Glutamatergic neuron (in vitro differentiated cells): ENCODE results near the gene KNDC1. TPM values are rescaled to one million over a fixed set of nuclear protein-coding genes. Genes with fewer than 3 reads are reported as not detected.

Source experiments
- DNase-seq: peaks from one replicate; pipeline ENCODE4 v3.0.0; 2022
- H3K27ac Mint-ChIP-seq: one replicate; pipeline ENCODE4 v1.8.0; 2020; ENCODE audit warnings: mild to moderate bottlenecking, mixed read lengths, inconsistent platforms; ENCODE audit not compliant: unreplicated experiment
- H3K27me3 Mint-ChIP-seq: one replicate; pipeline ENCODE4 v1.8.0; 2020; ENCODE audit warnings: mild to moderate bottlenecking, moderate library complexity, mixed read lengths, inconsistent platforms; ENCODE audit not compliant: unreplicated experiment
- H3K36me3 Mint-ChIP-seq: one replicate; pipeline ENCODE4 v1.8.0; 2020; ENCODE audit warnings: mild to moderate bottlenecking, mixed read lengths, inconsistent platforms; ENCODE audit not compliant: unreplicated experiment
- H3K4me1 Mint-ChIP-seq: one replicate; pipeline ENCODE4 v1.8.0; 2020; ENCODE audit warnings: mild to moderate bottlenecking, low read depth, mixed read lengths, inconsistent platforms; ENCODE audit not compliant: unreplicated experiment
- H3K4me3 Mint-ChIP-seq: one replicate; pipeline ENCODE4 v1.8.0; 2020; ENCODE audit warnings: mild to moderate bottlenecking, mixed read lengths, inconsistent platforms; ENCODE audit not compliant: unreplicated experiment
- H3K9me3 Mint-ChIP-seq: one replicate; pipeline ENCODE4 v1.8.0; 2020; ENCODE audit warnings: mild to moderate bottlenecking, moderate library complexity, mixed read lengths, inconsistent platforms; ENCODE audit not compliant: unreplicated experiment
- CTCF ChIP-seq: fragments of 200-600 bp; sonication (generic); IDR thresholded peaks from one replicate; pipeline ENCODE4 v1.5.0; 2021; ENCODE audit not compliant: partially characterized antibody, unreplicated experiment
- total RNA-seq: library from RNA; stranded (reverse); fragmentation: NEBNext Ultra II Directional; extraction: Animal tissue kit (Norgen Biotek cat#: 25700); gene quantifications from one replicate; pipeline ENCODE4 v1.2.1, GENCODE V29; 2021; ENCODE audit not compliant: unreplicated experiment

The KNDC1 gene
- total RNA-seq, 1 donor from 2014 or later, result 7.4 TPM

GRCh38 chr10:133198621-133199487, 38.8 kb downstream of the KNDC1 start:
- Mint-ChIP-seq H3K4me3 (no peak overlapping the region), H3K4me1 (no peaks in the 10 kb centered on the region), H3K9me3 (peaks cover 5% of the 10 kb centered on the region), H3K36me3 (peaks cover 5% of the 10 kb centered on the region), H3K27me3 (no peaks in the 10 kb centered on the region), H3K27ac (no peak overlapping the region)
- no peak for TF ChIP-seq CTCF
- peak; percentile 10 for DNase-seq

- no peaks in the 10 kb centered on the region for H3K27me3 Mint-ChIP-seq
- no peak overlapping the region for H3K27ac Mint-ChIP-seq
- no peak for TF ChIP-seq CTCF
- H3K4me3 Mint-ChIP-seq, result no peak overlapping the region
- peaks cover 4% of the 10 kb centered on the region for H3K36me3 Mint-ChIP-seq
- peaks cover 1% of the 10 kb centered on the region for H3K9me3 Mint-ChIP-seq
- H3K4me1 Mint-ChIP-seq, result no peaks in the 10 kb centered on the region
- DNase-seq, result no peak
Measured at GRCh38 chr10:133199488-133199885, 39.5 kb downstream of the KNDC1 start.

- peak; percentile 24 for DNase-seq
- Mint-ChIP-seq H3K27me3 (no peaks in the 10 kb centered on the region), H3K4me1 (no peaks in the 10 kb centered on the region), H3K36me3 (no peaks in the 10 kb centered on the region), H3K4me3 (no peak overlapping the region), H3K9me3 (no peaks in the 10 kb centered on the region), H3K27ac (no peak overlapping the region)
- no peak for TF ChIP-seq CTCF
Measured at GRCh38 chr10:133199992-133200611, 40.1 kb downstream of the KNDC1 start.

GRCh38 chr10:133200621-133201031, 40.6 kb downstream of the KNDC1 start:
- Mint-ChIP-seq H3K27me3 (no peaks in the 10 kb centered on the region), H3K9me3 (no peaks in the 10 kb centered on the region), H3K36me3 (no peaks in the 10 kb centered on the region), H3K27ac (no peak overlapping the region), H3K4me1 (no peaks in the 10 kb centered on the region), H3K4me3 (no peak overlapping the region)
- DNase-seq, result no peak
- no peak for TF ChIP-seq CTCF
